GM12801 (cell line): ENCODE data around the gene TADA2A.

Source experiments
- CTCF ChIP-seq: IDR thresholded peaks from one replicate; pipeline ENCODE4 v1.5.1; 2011; ENCODE audit warnings: control low read depth; ENCODE audit not compliant: insufficient read length; ENCODE audit errors: extremely low read depth

Gene TADA2A

GRCh38 chr17:37365589-37365988, 41.1 kb upstream of the TADA2A start:
- no peak for TF ChIP-seq CTCF

GRCh38 chr17:37368577-37368976, 38.1 kb upstream of the TADA2A start:
- no peak for TF ChIP-seq CTCF

GRCh38 chr17:37373530-37374159, 33.0 kb upstream of the TADA2A start:
- peak; percentile 99 for TF ChIP-seq CTCF

GRCh38 chr17:37375706-37376105, 31.0 kb upstream of the TADA2A start, which contains the start of gene C17orf78:
TSS of gene C17orf78 (plus strand) at chr17:37375985. CDS start at chr17:37376093, 108 bp downstream.
- TF ChIP-seq CTCF = no peak

- no peak for TF ChIP-seq CTCF
Observed at GRCh38 chr17:37382056-37382455, 24.6 kb upstream of the TADA2A start.

GRCh38 chr17:37384560-37385149, 22.0 kb upstream of the TADA2A start:
- TF ChIP-seq CTCF = no peak

- no peak for TF ChIP-seq CTCF
Observed at GRCh38 chr17:37385474-37385990, 21.2 kb upstream of the TADA2A start.
